ENCODE measurements around the gene RAET1E.
"Not testable (repeated sequence)": the region's sequence is repeated elsewhere in the genome, so short reads cannot be mapped to it uniquely, and the experiment has no call there.

Gene RAET1E

GRCh38 chr6:149910721-149911151, 12.8 kb upstream of the RAET1E start:
- DNase-seq, result no peak
- Mint-ChIP-seq H3K27me3 (peaks cover 51% of the 10 kb centered on the region), H3K36me3 (no peaks in the 10 kb centered on the region), H3K27ac (no peak overlapping the region), H3K4me1 (no peaks in the 10 kb centered on the region), H3K9me3 (peaks cover 10% of the 10 kb centered on the region), H3K4me3 (no peak overlapping the region)
- CTCF ChIA-PET, result no interaction called here

GRCh38 chr6:149909701-149910470, 12.0 kb upstream of the RAET1E start:
- Mint-ChIP-seq H3K27me3 (peaks cover 53% of the 10 kb centered on the region), H3K36me3 (no peaks in the 10 kb centered on the region), H3K9me3 (peaks cover 10% of the 10 kb centered on the region), H3K27ac (no peak overlapping the region), H3K4me1 (no peaks in the 10 kb centered on the region), H3K4me3 (no peak overlapping the region)
- DNase-seq, result no peak
- CTCF ChIA-PET, result no interaction called here

- H3K4me1 Mint-ChIP-seq, H3K27ac Mint-ChIP-seq, CTCF ChIA-PET, H3K4me3 Mint-ChIP-seq, H3K36me3 Mint-ChIP-seq, DNase-seq: not testable (repeated sequence)
- Mint-ChIP-seq H3K27me3 (peaks cover 52% of the 10 kb centered on the region), H3K9me3 (peaks cover 10% of the 10 kb centered on the region)
These were observed 10.6 kb upstream of the RAET1E start for GRCh38 chr6:149908480-149908879.

- DNase-seq, result no peak
These were observed 9.4 kb upstream of the RAET1E start for GRCh38 chr6:149907317-149907716.

GRCh38 chr6:149906405-149906804, 8.5 kb upstream of the RAET1E start:
- Mint-ChIP-seq H3K27me3 (peaks cover 45% of the 10 kb centered on the region), H3K4me3 (no peak overlapping the region), H3K9me3 (peaks cover 10% of the 10 kb centered on the region), H3K4me1 (no peaks in the 10 kb centered on the region), H3K27ac (no peak overlapping the region), H3K36me3 (no peaks in the 10 kb centered on the region)
- CTCF ChIA-PET, result interaction anchor here (0.8 kb wide), 1 partner anchor 67 kb away, joined by 3 read pairs; no protein-coding TSS in a partner anchor
- DNase-seq, result no peak

More at GRCh38 chr6:149907317-149907716, 9.4 kb upstream of the RAET1E start:
- CTCF ChIA-PET, result no interaction called here
- H3K9me3 Mint-ChIP-seq, result peaks cover 10% of the 10 kb centered on the region
- H3K27ac Mint-ChIP-seq, result no peak overlapping the region
- no peaks in the 10 kb centered on the region for H3K4me1 Mint-ChIP-seq
- no peaks in the 10 kb centered on the region for H3K36me3 Mint-ChIP-seq
- H3K27me3 Mint-ChIP-seq, result peaks cover 45% of the 10 kb centered on the region
- H3K4me3 Mint-ChIP-seq, result no peak overlapping the region

GRCh38 chr6:149905911-149906371, 8.0 kb upstream of the RAET1E start:
- Mint-ChIP-seq H3K27ac (no peak overlapping the region), H3K9me3 (peaks cover 10% of the 10 kb centered on the region), H3K4me3 (no peak overlapping the region), H3K27me3 (peaks cover 48% of the 10 kb centered on the region), H3K4me1 (no peaks in the 10 kb centered on the region), H3K36me3 (no peaks in the 10 kb centered on the region)
- DNase-seq, result no peak
- CTCF ChIA-PET, result no interaction called here

GRCh38 chr6:149905371-149905910, 7.5 kb upstream of the RAET1E start:
- Mint-ChIP-seq H3K4me3 (no peak overlapping the region), H3K9me3 (peaks cover 10% of the 10 kb centered on the region), H3K36me3 (no peaks in the 10 kb centered on the region), H3K27ac (no peak overlapping the region), H3K27me3 (peaks cover 50% of the 10 kb centered on the region), H3K4me1 (no peaks in the 10 kb centered on the region)
- DNase-seq, result no peak
- CTCF ChIA-PET, result interaction anchor here (0.6 kb wide), 1 partner anchor 23 kb away, joined by 3 read pairs; no protein-coding TSS in a partner anchor

GRCh38 chr6:149904661-149905370, 6.9 kb upstream of the RAET1E start:
- H3K9me3 Mint-ChIP-seq, result peaks cover 10% of the 10 kb centered on the region
- CTCF ChIA-PET, result interaction anchor here (0.6 kb wide), 1 partner anchor 22 kb away, joined by 3 read pairs; no protein-coding TSS in a partner anchor
- H3K36me3 Mint-ChIP-seq, result no peaks in the 10 kb centered on the region
- H3K4me3 Mint-ChIP-seq, result no peak overlapping the region
- DNase-seq, result no peak
- no peak overlapping the region for H3K27ac Mint-ChIP-seq
- peaks cover 49% of the 10 kb centered on the region for H3K27me3 Mint-ChIP-seq
- no peaks in the 10 kb centered on the region for H3K4me1 Mint-ChIP-seq

GRCh38 chr6:149903938-149904611, 6.2 kb upstream of the RAET1E start:
- no peak for DNase-seq
- Mint-ChIP-seq H3K9me3 (peaks cover 10% of the 10 kb centered on the region), H3K36me3 (no peaks in the 10 kb centered on the region), H3K4me3 (no peak overlapping the region), H3K27me3 (peaks cover 47% of the 10 kb centered on the region), H3K4me1 (no peaks in the 10 kb centered on the region), H3K27ac (no peak overlapping the region)
- CTCF ChIA-PET, result no interaction called here

GRCh38 chr6:149901444-149902140, 3.7 kb upstream of the RAET1E start:
- CTCF ChIA-PET, result no interaction called here
- H3K27ac Mint-ChIP-seq, result no peak overlapping the region
- H3K36me3 Mint-ChIP-seq, result no peaks in the 10 kb centered on the region
- H3K9me3 Mint-ChIP-seq, result no peaks in the 10 kb centered on the region
- H3K27me3 Mint-ChIP-seq, result peaks cover 55% of the 10 kb centered on the region
- H3K4me3 Mint-ChIP-seq, result no peak overlapping the region
- H3K4me1 Mint-ChIP-seq, result peaks cover 2% of the 10 kb centered on the region
- DNase-seq, result no peak

GRCh38 chr6:149900620-149901443, 2.9 kb upstream of the RAET1E start:
- H3K9me3 Mint-ChIP-seq, result no peaks in the 10 kb centered on the region
- H3K4me1 Mint-ChIP-seq, result peaks cover 10% of the 10 kb centered on the region
- CTCF ChIA-PET, result no interaction called here

GRCh38 chr6:149899926-149900619, 2.2 kb upstream of the RAET1E start:
- CTCF ChIA-PET, result no interaction called here
- no peak overlapping the region for H3K27ac Mint-ChIP-seq
- H3K4me3 Mint-ChIP-seq, result no peak overlapping the region
- no peaks in the 10 kb centered on the region for H3K36me3 Mint-ChIP-seq
- DNase-seq, result no peak
- H3K27me3 Mint-ChIP-seq, result peaks cover 47% of the 10 kb centered on the region
- no peaks in the 10 kb centered on the region for H3K9me3 Mint-ChIP-seq
- peaks cover 16% of the 10 kb centered on the region for H3K4me1 Mint-ChIP-seq

More at GRCh38 chr6:149900620-149901443, 2.9 kb upstream of the RAET1E start:
- H3K27me3 Mint-ChIP-seq, result peaks cover 50% of the 10 kb centered on the region
- H3K4me3 Mint-ChIP-seq, result no peak overlapping the region
- no peak overlapping the region for H3K27ac Mint-ChIP-seq
- H3K36me3 Mint-ChIP-seq, result no peaks in the 10 kb centered on the region
- DNase-seq, result no peak

- DNase-seq, result no peak
- no peak overlapping the region for H3K4me3 Mint-ChIP-seq
- H3K4me1 Mint-ChIP-seq, result peaks cover 17% of the 10 kb centered on the region
- H3K36me3 Mint-ChIP-seq, result no peaks in the 10 kb centered on the region
- H3K27ac Mint-ChIP-seq, result no peak overlapping the region
- H3K9me3 Mint-ChIP-seq, result no peaks in the 10 kb centered on the region
- CTCF ChIA-PET, result no interaction called here
- peaks cover 51% of the 10 kb centered on the region for H3K27me3 Mint-ChIP-seq
These were observed 1.6 kb upstream of the RAET1E start for GRCh38 chr6:149899486-149899885.

All from activated naive CD4-positive, alpha-beta T cell treated with anti-CD3 and anti-CD28 coated beads, Interleukin-2, amount 10 ng/mL, durations not matched to agents 7 days and 5 days (primary cell).